Esophagus muscularis mucosa (tissue), 4 donors: Measurements from ENCODE around the gene SPINT2. TPM values are rescaled to one million over a fixed set of nuclear protein-coding genes. Genes with fewer than 3 reads are reported as not detected.
A peak's percentile ranks its signal among the peaks of the same experiment; 100 is the strongest.

ENCODE experiments used
- DNase-seq: peaks from one replicate; pipeline ENCODE4 v3.0.0-alpha.2; 2017; ENCODE audit errors: extremely low spot score
- H3K27ac ChIP-seq, 4 donors: fragments of 200-600 bp; sonication (generic); replicated peaks in 1 of 4; 1 replicate in 3 of 4; 2 replicates in 1 of 4; pipeline ENCODE4 v1.5.1; 2016 to 2019; ENCODE audit warnings: mild to moderate bottlenecking in 1 of 4
- H3K27me3 ChIP-seq, 4 donors: fragments of 200-600 bp; sonication (generic); one replicate each; pipeline versions ENCODE4 v1.5.1 to v1.6.0; 2016 to 2019
- H3K36me3 ChIP-seq, 4 donors: fragments of 200-600 bp; sonication (generic); one replicate each; pipeline ENCODE4 v1.5.1; 2016 to 2019
- H3K4me1 ChIP-seq, 4 donors: fragments of 200-600 bp; sonication (generic); one replicate each; pipeline ENCODE4 v1.5.1; 2016 to 2019
- H3K4me3 ChIP-seq, 4 donors: fragments of 200-600 bp; sonication (generic); 1 replicate in 2 of 4; 2 replicates in 2 of 4; pipeline ENCODE4 v1.5.1; 2016 to 2019; ENCODE audit warnings: mild to moderate bottlenecking in 4 of 4, moderate library complexity in 1 of 4
- H3K9me3 ChIP-seq, 4 donors: fragments of 200-600 bp; sonication (generic); 1 replicate in 3 of 4; 2 replicates in 1 of 4; pipeline ENCODE4 v1.5.1; 2016 to 2019
- EP300 ChIP-seq: sonication (generic); formaldehyde crosslinking; IDR thresholded peaks from one replicate; pipeline ENCODE4 v1.6.1; 2017; ENCODE audit warnings: antibody characterized with exemption
- POLR2A ChIP-seq: fragments of 450-650 bp; IDR thresholded peaks from one replicate; pipeline ENCODE4 v1.6.1; 2017; ENCODE audit warnings: antibody characterized with exemption, moderate library complexity, mild to moderate bottlenecking, low read depth
- POLR2AphosphoS5 ChIP-seq, 2 donors: sonication (generic); formaldehyde crosslinking; IDR thresholded peaks; one replicate each; pipeline ENCODE4 v1.6.1; 2017; ENCODE audit warnings: antibody characterized with exemption in 2 of 2
- WGBS: methylation state at CpG from one replicate; pipeline ENCODE4 v1.1.5; 2018; 5-methylcytosine and 5-hydroxymethylcytosine counted together
- intact Hi-C: fragments of 100-400 bp; cut with DNase I; formaldehyde crosslinking; loops from one replicate; pipeline ENCODE4 v1.15.1; 2023
- total RNA-seq, 4 donors: library from RNA; depleted of rRNA; stranded (reverse); fragments of >200 nt; gene quantifications; one replicate each; pipeline versions ENCODE4 v1.1.0 to v1.2.1, GENCODE V29; 2016
- TF ChIP-seq, protein P1 (sequence below), 3 experiments: fragments of 200-600 bp in 2 of 3; fragments of 450-650 bp in 1 of 3; sonication (generic) in 2 of 3; IDR thresholded peaks; one replicate each; pipeline ENCODE4 v1.5.1; 2017 to 2019; ENCODE audit warnings: antibody characterized with exemption in 3 of 3, mild to moderate bottlenecking in 2 of 3, moderate library complexity in 1 of 3

Gene SPINT2
- total RNA-seq, 4 donors from 2014 or later = 5.0 to 13.4 (median 11.4) TPM

DNA sequence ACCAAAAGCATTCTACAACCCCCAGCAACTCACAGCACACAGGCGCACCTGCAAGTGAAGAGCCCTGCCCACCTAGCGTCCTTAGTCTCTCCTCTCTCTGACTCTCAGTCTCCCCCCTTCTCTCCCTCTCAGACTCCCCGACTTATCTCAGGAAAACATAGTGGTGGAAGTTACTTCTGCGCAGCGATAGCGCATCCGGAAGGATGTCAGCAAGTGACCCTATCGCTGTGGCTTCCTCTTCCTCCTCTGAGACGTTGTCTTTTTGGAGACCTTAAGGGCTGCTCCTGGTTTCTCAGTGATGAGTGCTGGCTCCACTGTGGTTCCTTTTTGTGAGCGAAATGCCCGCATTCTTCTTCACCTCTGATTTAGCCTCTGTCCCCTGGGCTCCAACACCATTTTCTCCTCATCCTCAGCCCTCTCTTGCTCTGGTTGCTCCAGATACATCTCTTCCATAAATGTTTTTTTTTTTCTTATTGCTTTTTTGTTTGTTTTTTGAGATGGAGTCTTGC is 52.8 kb downstream of the SPINT2 start:
- Histone ChIP-seq H3K9me3 (no peaks in the 10 kb centered on the region), H3K36me3 (no peaks in the 10 kb centered on the region), H3K27ac (peak overlapping the region in 3 of 4 donors; percentile 49 to 83 (median 74)), H3K4me1 (peaks cover 41 to 70% (median 59%) of the 10 kb centered on the region in 4 donors), H3K27me3 (no peaks in the 10 kb centered on the region), H3K4me3 (peak overlapping the region in 2 of 4 donors; percentile 9 to 29)
- 69% methylated on average over 11 of the region's 11 CpGs for WGBS
- no peak for DNase-seq
- intact Hi-C loops = no loop called here
- TF ChIP-seq POLR2AphosphoS5 (IDR thresholded peaks at IDR 0.05) = no peak
- TF ChIP-seq, protein P1, sequence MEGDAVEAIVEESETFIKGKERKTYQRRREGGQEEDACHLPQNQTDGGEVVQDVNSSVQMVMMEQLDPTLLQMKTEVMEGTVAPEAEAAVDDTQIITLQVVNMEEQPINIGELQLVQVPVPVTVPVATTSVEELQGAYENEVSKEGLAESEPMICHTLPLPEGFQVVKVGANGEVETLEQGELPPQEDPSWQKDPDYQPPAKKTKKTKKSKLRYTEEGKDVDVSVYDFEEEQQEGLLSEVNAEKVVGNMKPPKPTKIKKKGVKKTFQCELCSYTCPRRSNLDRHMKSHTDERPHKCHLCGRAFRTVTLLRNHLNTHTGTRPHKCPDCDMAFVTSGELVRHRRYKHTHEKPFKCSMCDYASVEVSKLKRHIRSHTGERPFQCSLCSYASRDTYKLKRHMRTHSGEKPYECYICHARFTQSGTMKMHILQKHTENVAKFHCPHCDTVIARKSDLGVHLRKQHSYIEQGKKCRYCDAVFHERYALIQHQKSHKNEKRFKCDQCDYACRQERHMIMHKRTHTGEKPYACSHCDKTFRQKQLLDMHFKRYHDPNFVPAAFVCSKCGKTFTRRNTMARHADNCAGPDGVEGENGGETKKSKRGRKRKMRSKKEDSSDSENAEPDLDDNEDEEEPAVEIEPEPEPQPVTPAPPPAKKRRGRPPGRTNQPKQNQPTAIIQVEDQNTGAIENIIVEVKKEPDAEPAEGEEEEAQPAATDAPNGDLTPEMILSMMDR (IDR thresholded peaks at IDR 0.05) = no peak
- no peak for TF ChIP-seq EP300
- TF ChIP-seq POLR2A = no peak

DNA sequence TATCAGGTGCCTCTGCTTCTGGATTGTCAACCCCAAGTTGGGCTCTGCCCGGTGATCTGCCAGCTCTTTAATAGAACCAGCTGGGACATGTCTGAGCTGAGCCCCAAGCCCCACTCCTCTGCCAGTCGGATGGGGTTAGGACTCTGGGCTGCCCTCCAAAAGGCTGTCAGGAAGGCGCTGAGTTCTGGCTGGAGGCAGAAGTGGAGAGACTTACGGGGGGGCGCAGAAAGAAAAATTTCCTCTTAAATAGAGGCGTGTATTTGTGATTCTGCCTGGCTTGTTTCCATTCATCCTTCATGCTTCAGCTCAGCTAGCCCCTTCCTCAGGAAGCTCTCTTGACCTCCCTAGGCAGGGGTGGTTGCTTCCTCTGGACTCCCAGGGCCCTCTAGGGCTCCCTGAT is 54.3 kb downstream of the SPINT2 start:
- H3K27me3 ChIP-seq = no peaks in the 10 kb centered on the region
- H3K36me3 ChIP-seq = no peaks in the 10 kb centered on the region
- H3K9me3 ChIP-seq = no peaks in the 10 kb centered on the region
- no peak for DNase-seq
- peak overlapping the region in 1 of 4 donors; percentile 63 for H3K4me3 ChIP-seq
- intact Hi-C loops = no loop called here
- TF ChIP-seq, protein P1 (IDR thresholded peaks at IDR 0.05) = no peak
- TF ChIP-seq POLR2AphosphoS5 (IDR thresholded peaks at IDR 0.05) = no peak
- no peak for TF ChIP-seq POLR2A
- TF ChIP-seq EP300 = no peak
- H3K27ac ChIP-seq = peak overlapping the region; percentile 65 to 82 (median 80)
- 26% methylated on average over 6 of the region's 6 CpGs for WGBS
- peaks cover 41 to 75% (median 62%) of the 10 kb centered on the region in 4 donors for H3K4me1 ChIP-seq

DNA sequence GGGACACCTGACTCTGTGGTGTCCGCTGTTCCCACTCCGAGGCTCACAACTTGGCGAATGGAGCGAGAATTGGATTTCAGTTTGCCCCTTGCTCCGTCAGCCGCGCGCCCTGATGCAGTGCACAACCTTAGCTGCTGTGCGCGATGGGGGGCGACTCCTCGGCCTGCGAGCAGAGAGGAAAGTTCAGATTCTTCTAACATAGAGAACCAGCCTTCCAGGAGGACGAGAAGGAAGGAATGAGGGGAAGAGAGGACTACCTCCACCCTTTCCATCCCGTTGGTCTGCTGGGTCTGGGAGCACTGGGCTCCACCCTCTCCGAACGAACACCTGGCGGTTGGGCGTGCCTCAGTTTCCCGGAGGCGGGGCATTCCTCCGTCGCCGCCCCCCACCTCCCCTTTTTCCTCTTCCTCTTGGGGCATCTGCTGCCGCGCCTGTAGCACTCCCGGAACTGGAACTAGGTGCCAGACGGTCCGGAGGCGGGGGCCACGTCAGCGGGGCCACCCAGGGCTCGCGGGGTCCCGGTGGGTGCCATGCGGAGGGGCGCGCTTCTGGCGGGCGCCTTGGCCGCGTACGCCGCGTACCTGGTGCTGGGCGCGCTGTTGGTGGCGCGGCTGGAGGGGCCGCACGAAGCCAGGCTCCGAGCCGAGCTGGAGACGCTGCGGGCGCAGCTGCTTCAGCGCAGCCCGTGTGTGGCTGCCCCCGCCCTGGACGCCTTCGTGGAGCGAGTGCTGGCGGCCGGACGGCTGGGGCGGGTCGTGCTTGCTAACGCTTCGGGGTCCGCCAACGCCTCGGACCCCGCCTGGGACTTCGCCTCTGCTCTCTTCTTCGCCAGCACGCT is 55.3 kb downstream of the SPINT2 start, which contains the start of gene KCNK6:
KCNK6 (plus strand) TSS at position 425 of the 838 bp plus-strand sequence; CDS start at position 531, 106 bp downstream.
- peaks cover 0 to 6% (median 2%) of the 10 kb centered on the region in 4 donors for H3K36me3 ChIP-seq
- peak within 1 kb of the TSS; percentile 65 to 82 (median 80) for H3K27ac ChIP-seq
- DNase-seq = no peak
- WGBS = 7% methylated on average over 27 of the region's 76 CpGs
- intact Hi-C loops = no loop called here
- H3K9me3 ChIP-seq = no peaks in the 10 kb centered on the region
- H3K4me1 ChIP-seq = peaks cover 41 to 68% (median 61%) of the 10 kb centered on the region in 4 donors
- peak within 1 kb of the TSS; percentile 63 to 90 (median 72) for H3K4me3 ChIP-seq
- TF ChIP-seq, protein P1 (IDR thresholded peaks at IDR 0.05) = peak in 1 of 3 experiments; percentile 22
- TF ChIP-seq POLR2AphosphoS5 (IDR thresholded peaks at IDR 0.05) (peak; percentile 1 to 51), EP300 (no peak)
- no peaks in the 10 kb centered on the region for H3K27me3 ChIP-seq

GRCh38 chr19:38320969-38321339 is 56.6 kb downstream of the SPINT2 start:
- DNase-seq = no peak
- peaks cover 0 to 19% (median 6%) of the 10 kb centered on the region in 4 donors for H3K36me3 ChIP-seq
- peak overlapping the region in 3 of 4 donors; percentile 0 to 90 (median 73) for H3K4me3 ChIP-seq
- 98% methylated on average over 3 of the region's 3 CpGs for WGBS
- H3K27ac ChIP-seq = peak overlapping the region; percentile 65 to 82 (median 80)
- peaks cover 35 to 58% (median 52%) of the 10 kb centered on the region in 4 donors for H3K4me1 ChIP-seq
- intact Hi-C loops = no loop called here
- TF ChIP-seq EP300 (no peak), POLR2A (no peak), POLR2AphosphoS5 (IDR thresholded peaks at IDR 0.05) (no peak)
- TF ChIP-seq, protein P1 (IDR thresholded peaks at IDR 0.05) = no peak
- no peaks in the 10 kb centered on the region for H3K27me3 ChIP-seq
- no peaks in the 10 kb centered on the region for H3K9me3 ChIP-seq
